Stimulated activated CD8-positive, alpha-beta memory T cell treated with anti-CD3 and anti-CD28 coated beads, Interleukin-7, amount 100 ng/mL, for 48 hours (primary cell): ENCODE data around the gene CCSER1.
"Not testable (repeated sequence)": the region's sequence is repeated elsewhere in the genome, so short reads cannot be mapped to it uniquely, and the experiment has no call there.

Experiments used
- DNase-seq, 2 donors: peaks; one replicate each; pipeline ENCODE4 v3.0.0-alpha.2; 2020; ENCODE audit warnings: low read depth in 1 of 2; ENCODE audit errors: extremely low read depth in 1 of 2

CCSER1 gene

GRCh38 chr4:91317434-91317833, 1190.2 kb downstream of the CCSER1 start:
- no peak for DNase-seq

- no peak for DNase-seq
Measured at GRCh38 chr4:91319556-91320268, 1192.5 kb downstream of the CCSER1 start.

- DNase-seq, result no peak
Measured at GRCh38 chr4:91322961-91323360, 1195.8 kb downstream of the CCSER1 start.

GRCh38 chr4:91325495-91325894, 1198.3 kb downstream of the CCSER1 start:
- DNase-seq, result no peak

- not testable (repeated sequence) for DNase-seq
Measured at GRCh38 chr4:91326167-91326566, 1199.0 kb downstream of the CCSER1 start.

- no peak for DNase-seq
Measured at GRCh38 chr4:91330555-91331137, 1203.5 kb downstream of the CCSER1 start.

- DNase-seq, result no peak
Measured at GRCh38 chr4:91340822-91341221, 1213.6 kb downstream of the CCSER1 start.

GRCh38 chr4:91345632-91346031, 1218.4 kb downstream of the CCSER1 start:
- DNase-seq, result no peak

- DNase-seq, result not testable (repeated sequence)
Measured at GRCh38 chr4:91356496-91356895, 1229.3 kb downstream of the CCSER1 start.

GRCh38 chr4:91358016-91358415, 1230.8 kb downstream of the CCSER1 start:
- DNase-seq, result not testable (repeated sequence)

- DNase-seq, result not testable (repeated sequence)
Measured at GRCh38 chr4:91358621-91359020, 1231.4 kb downstream of the CCSER1 start.

GRCh38 chr4:91359041-91360031, 1232.1 kb downstream of the CCSER1 start:
- DNase-seq, result no peak

GRCh38 chr4:91362125-91362524, 1234.9 kb downstream of the CCSER1 start:
- no peak for DNase-seq

- DNase-seq, result no peak
Measured at GRCh38 chr4:91366554-91366953, 1239.4 kb downstream of the CCSER1 start.

- DNase-seq, result no peak
Measured at GRCh38 chr4:91369116-91369515, 1241.9 kb downstream of the CCSER1 start.

GRCh38 chr4:91373546-91373945, 1246.4 kb downstream of the CCSER1 start:
- no peak for DNase-seq

GRCh38 chr4:91405431-91405830, 1278.2 kb downstream of the CCSER1 start:
- DNase-seq, result not testable (repeated sequence)

- DNase-seq, result no peak
Measured at GRCh38 chr4:91422011-91422410, 1294.8 kb downstream of the CCSER1 start.

- DNase-seq, result no peak
Measured at GRCh38 chr4:91426725-91427124, 1299.5 kb downstream of the CCSER1 start.

- no peak for DNase-seq
Measured at GRCh38 chr4:91427171-91427570, 1300.0 kb downstream of the CCSER1 start.

GRCh38 chr4:91434631-91435030, 1307.4 kb downstream of the CCSER1 start:
- no peak for DNase-seq
